ENCODE results near the gene FAM83G.

The FAM83G gene

GRCh38 chr17:19018600-19018950 lies 14.0 kb upstream of the FAM83G start:
- no peaks in the 10 kb centered on the region for H3K9me3 ChIP-seq (ENCODE audit: control insufficient read depth, insufficient read depth, low read depth, low read length)
- ChIA-PET CTCF (no interaction called here), POLR2A (interaction anchor here (2.2 kb wide), 1 partner anchor 14 kb away, joined by 7 read pairs; the partner anchor contains the start of gene FAM83G)
- H3K27ac ChIP-seq (ENCODE audit: extremely low read depth, low read depth, low read length), result no peak overlapping the region
- no peaks in the 10 kb centered on the region for H3K36me3 ChIP-seq (ENCODE audit: control insufficient read depth in 2 of 2, insufficient read depth in 1 of 2, low read length in 2 of 2)
- 0 out of 2 replicates have a peak, but pooled peaks have one; percentile 25 for TF ChIP-seq ZIC2 (tag by site-specific recombination; IDR thresholded peaks at IDR 0.05)
- TF ChIP-seq ZBTB7A (tag by site-specific recombination; IDR thresholded peaks at IDR 0.05; ENCODE audit: low read depth), result no peak
- H3K4me3 ChIP-seq (ENCODE audit: low read depth, low read length), result no peak overlapping the region
- H3K4me1 ChIP-seq (ENCODE audit: control insufficient read depth, insufficient read depth, low read length), result no peaks in the 10 kb centered on the region

DNA sequence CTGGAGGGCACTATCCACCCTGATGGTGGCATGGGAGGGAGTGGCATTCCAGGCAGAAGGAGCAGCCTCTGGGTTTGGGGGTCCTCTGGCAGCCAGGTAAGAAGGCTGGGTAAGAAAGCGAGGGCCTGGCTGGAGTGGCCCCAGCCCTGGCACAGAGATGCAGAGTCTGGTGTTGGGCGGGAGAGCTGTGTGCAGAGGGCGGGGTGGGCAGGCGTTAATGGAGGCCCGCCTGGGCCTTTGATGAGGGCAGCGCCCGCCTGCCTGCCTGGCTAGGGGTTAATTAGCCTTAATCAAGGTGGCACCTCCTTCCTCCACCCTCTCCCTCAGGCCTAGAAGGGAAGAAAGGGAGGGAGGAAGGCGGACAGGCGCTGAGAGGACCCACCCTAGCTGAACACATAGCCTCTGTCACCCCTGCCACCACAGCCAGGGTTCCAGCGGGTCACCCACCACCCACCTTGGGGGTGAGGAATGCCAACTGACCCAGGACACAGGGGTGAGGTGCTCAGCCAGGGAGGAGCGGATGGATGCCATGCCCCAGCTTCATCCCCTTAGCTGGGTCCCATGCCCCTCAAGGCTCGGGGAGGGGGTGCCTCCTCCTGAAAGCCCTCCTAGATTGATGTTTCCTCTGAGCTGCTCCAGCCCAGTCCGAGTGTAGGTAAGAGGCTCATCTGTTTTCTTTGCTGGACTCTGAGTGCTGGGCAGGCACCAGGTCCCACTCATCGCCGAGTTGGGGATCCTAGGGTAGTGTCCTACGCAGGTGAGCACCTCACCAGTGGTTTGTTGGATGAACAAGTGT lies 13.4 kb upstream of the FAM83G start:
- no peaks in the 10 kb centered on the region for H3K9me3 ChIP-seq (ENCODE audit: control insufficient read depth, insufficient read depth, low read depth, low read length)
- no peak overlapping the region for H3K27ac ChIP-seq (ENCODE audit: extremely low read depth, low read depth, low read length)
- ChIA-PET CTCF (interaction anchor here (0.7 kb wide), 1 partner anchor 390 kb away, joined by 3 read pairs; no protein-coding TSS in a partner anchor), POLR2A (interaction anchor here (2.2 kb wide), 1 partner anchor 14 kb away, joined by 7 read pairs; the partner anchor contains the start of gene FAM83G)
- H3K4me3 ChIP-seq (ENCODE audit: low read depth, low read length), result no peak overlapping the region
- H3K36me3 ChIP-seq (ENCODE audit: control insufficient read depth in 2 of 2, insufficient read depth in 1 of 2, low read length in 2 of 2), result no peaks in the 10 kb centered on the region
- TF ChIP-seq ELK4 (IDR thresholded peaks at IDR 0.05; ENCODE audit: borderline replicate concordance, low read depth, low read length), result no peak
- peak; percentile 94 for TF ChIP-seq KLF1 (tag by site-specific recombination; IDR thresholded peaks at IDR 0.05)
- TF ChIP-seq ZNF24 (tag by site-specific recombination; IDR thresholded peaks at IDR 0.05), result no peak
- H3K4me1 ChIP-seq (ENCODE audit: control insufficient read depth, insufficient read depth, low read length), result no peaks in the 10 kb centered on the region

DNA sequence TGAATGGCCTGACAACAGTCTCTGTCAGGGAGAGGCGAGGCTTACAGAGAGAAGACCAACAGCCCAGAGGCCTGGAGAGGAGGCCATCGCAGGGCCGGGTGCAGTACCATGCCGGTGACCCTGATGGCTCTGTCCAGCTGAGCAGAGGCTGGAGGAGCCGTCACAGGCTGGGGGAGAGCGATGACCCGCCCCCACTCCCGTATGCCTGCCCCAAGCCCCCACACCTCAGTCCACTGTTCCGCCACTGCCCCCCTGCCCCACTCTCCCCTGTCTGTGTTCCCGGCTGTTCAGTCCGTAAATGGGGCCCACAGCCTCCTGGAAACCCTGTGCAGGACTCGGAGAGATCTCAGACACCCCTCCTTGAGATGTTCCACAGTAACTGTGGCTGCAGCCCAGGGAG lies 12.8 kb upstream of the FAM83G start:
- ChIA-PET POLR2A (interaction anchor here (1.7 kb wide), 1 partner anchor 13 kb away, joined by 3 read pairs; the partner anchor contains the start of gene FAM83G), CTCF (interaction anchor here (0.7 to 2.2 kb wide), 2 partner anchors 56 to 389 kb away, joined by 3 to 8 read pairs; no protein-coding TSS in a partner anchor)
- no peak overlapping the region for H3K4me3 ChIP-seq (ENCODE audit: low read depth, low read length)
- no peaks in the 10 kb centered on the region for H3K4me1 ChIP-seq (ENCODE audit: control insufficient read depth, insufficient read depth, low read length)
- H3K9me3 ChIP-seq (ENCODE audit: control insufficient read depth, insufficient read depth, low read depth, low read length), result no peaks in the 10 kb centered on the region
- no peak for TF ChIP-seq ZNF626 (tag by site-specific recombination; IDR thresholded peaks at IDR 0.05)
- no peak for TF ChIP-seq ZNF394 (tag by site-specific recombination; IDR thresholded peaks at IDR 0.05; ENCODE audit: borderline replicate concordance)
- TF ChIP-seq ZNF2 (tag by site-specific recombination; IDR thresholded peaks at IDR 0.05), result no peak
- TF ChIP-seq ZNF239 (tag by site-specific recombination; IDR thresholded peaks at IDR 0.05), result no peak
- TF ChIP-seq GLI4 (tag by site-specific recombination; IDR thresholded peaks at IDR 0.05), result no peak
- TF ChIP-seq ZXDB (tag by site-specific recombination; IDR thresholded peaks at IDR 0.05), result no peak
- TF ChIP-seq ZNF366 (tag by site-specific recombination; conservative IDR thresholded peaks at IDR 0.05), result no peak
- TF ChIP-seq ZFP37 (tag by site-specific recombination; IDR thresholded peaks at IDR 0.05), result no peak
- no peak for TF ChIP-seq ZFP3 (tag by site-specific recombination; IDR thresholded peaks at IDR 0.05; ENCODE audit: low read depth)
- no peak for TF ChIP-seq ZNF837 (tag by site-specific recombination; IDR thresholded peaks at IDR 0.05)
- no peak for TF ChIP-seq ZNF274 (IDR thresholded peaks at IDR 0.05; ENCODE audit: low read length)
- no peak for TF ChIP-seq ZNF274 (tag by site-specific recombination; IDR thresholded peaks at IDR 0.05; ENCODE audit: borderline replicate concordance)
- no peak overlapping the region for H3K27ac ChIP-seq (ENCODE audit: extremely low read depth, low read depth, low read length)
- H3K36me3 ChIP-seq (ENCODE audit: control insufficient read depth in 2 of 2, insufficient read depth in 1 of 2, low read length in 2 of 2), result no peaks in the 10 kb centered on the region

DNA sequence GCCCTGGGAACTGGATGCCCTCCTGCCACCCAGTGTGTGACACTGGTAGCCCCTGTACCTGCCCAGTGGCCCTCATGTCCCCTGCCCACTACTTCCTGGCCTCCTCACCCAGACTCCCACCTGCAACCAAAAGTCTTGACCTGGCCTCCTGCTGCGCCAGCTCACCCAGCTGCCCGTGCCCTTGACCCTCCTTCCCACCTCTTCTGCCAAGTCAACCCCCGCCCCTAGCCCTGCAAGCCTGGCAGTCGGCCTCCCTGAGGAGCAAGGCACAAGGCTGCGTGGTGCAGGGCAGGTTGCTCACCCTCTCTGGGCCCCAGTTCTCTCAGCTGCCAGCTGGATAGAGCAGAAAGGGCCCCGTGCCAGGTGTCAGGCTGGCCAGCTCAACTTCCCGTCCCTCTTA lies 12.3 kb upstream of the FAM83G start:
- TF ChIP-seq, protein P1, sequence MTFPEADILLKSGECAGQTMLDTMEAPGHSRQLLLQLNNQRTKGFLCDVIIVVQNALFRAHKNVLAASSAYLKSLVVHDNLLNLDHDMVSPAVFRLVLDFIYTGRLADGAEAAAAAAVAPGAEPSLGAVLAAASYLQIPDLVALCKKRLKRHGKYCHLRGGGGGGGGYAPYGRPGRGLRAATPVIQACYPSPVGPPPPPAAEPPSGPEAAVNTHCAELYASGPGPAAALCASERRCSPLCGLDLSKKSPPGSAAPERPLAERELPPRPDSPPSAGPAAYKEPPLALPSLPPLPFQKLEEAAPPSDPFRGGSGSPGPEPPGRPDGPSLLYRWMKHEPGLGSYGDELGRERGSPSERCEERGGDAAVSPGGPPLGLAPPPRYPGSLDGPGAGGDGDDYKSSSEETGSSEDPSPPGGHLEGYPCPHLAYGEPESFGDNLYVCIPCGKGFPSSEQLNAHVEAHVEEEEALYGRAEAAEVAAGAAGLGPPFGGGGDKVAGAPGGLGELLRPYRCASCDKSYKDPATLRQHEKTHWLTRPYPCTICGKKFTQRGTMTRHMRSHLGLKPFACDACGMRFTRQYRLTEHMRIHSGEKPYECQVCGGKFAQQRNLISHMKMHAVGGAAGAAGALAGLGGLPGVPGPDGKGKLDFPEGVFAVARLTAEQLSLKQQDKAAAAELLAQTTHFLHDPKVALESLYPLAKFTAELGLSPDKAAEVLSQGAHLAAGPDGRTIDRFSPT (tag by site-specific recombination; IDR thresholded peaks at IDR 0.05), result peak; percentile 48
- TF ChIP-seq, protein P2, sequence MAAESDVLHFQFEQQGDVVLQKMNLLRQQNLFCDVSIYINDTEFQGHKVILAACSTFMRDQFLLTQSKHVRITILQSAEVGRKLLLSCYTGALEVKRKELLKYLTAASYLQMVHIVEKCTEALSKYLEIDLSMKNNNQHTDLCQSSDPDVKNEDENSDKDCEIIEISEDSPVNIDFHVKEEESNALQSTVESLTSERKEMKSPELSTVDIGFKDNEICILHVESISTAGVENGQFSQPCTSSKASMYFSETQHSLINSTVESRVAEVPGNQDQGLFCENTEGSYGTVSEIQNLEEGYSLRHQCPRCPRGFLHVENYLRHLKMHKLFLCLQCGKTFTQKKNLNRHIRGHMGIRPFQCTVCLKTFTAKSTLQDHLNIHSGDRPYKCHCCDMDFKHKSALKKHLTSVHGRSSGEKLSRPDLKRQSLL (tag by site-specific recombination; IDR thresholded peaks at IDR 0.05), result no peak
- H3K4me3 ChIP-seq (ENCODE audit: low read depth, low read length), result no peak overlapping the region
- POLR2A ChIA-PET, result interaction anchor here (0.5 to 1.7 kb wide), 2 partner anchors 12 to 806 kb away, joined by 3 read pairs; partner anchors contain the start of gene FAM83G
- no peak overlapping the region for H3K27ac ChIP-seq (ENCODE audit: extremely low read depth, low read depth, low read length)
- CTCF ChIA-PET, result interaction anchor here (0.8 to 2.2 kb wide), 2 partner anchors 9 to 56 kb away, joined by 3 to 8 read pairs; no protein-coding TSS in a partner anchor
- H3K9me3 ChIP-seq (ENCODE audit: control insufficient read depth, insufficient read depth, low read depth, low read length), result no peaks in the 10 kb centered on the region
- H3K4me1 ChIP-seq (ENCODE audit: control insufficient read depth, insufficient read depth, low read length), result no peaks in the 10 kb centered on the region
- no peaks in the 10 kb centered on the region for H3K36me3 ChIP-seq (ENCODE audit: control insufficient read depth in 2 of 2, insufficient read depth in 1 of 2, low read length in 2 of 2)
